HG03457 (cell line): Measurements from ENCODE around the gene HMBS.

Source experiments
- ATAC-seq: cut with Tn5 transposase; IDR thresholded peaks from one replicate; pipeline ENCODE4 v1.9.1; 2021; ENCODE audit warnings: moderate number of reproducible peaks; ENCODE audit not compliant: unreplicated experiment

HMBS gene

DNA sequence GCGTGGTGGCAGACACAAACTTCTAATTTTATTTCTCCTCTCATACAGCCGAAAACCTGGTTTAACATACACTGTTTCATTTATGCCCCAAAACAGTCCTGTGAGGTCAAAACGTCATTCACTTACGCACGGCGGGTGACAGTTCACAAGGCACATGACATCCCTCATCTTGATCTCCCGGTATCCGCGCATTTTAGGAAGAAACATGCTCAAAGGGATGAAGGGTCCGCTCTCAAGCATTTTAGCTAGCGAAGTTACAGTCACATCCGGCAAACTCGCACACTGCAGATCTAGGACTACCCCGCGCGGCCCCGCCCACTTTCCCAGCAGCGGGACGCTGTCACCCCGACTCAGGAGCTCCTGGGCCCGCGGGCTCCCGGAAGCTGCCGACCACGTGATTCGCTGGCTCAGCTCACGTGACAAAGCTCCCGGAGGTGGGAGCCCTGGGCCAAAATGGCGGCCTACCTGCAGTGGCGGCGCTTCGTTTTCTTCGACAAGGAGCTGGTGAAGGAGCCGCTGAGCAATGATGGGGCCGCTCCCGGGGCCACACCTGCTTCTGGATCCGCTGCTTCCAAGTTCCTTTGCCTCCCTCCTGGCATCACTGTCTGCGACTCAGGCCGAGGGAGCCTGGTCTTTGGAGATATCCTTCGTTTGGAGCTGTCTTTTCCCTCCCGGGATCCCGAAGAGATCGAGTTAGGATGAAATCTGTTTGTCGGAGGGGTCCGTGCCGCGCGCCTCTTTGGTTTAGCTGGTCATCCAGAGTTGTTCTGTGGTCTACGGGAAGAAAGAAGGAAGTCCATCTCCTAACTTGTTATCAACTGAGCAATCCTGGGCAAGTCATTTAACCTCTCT is 17.1 kb upstream of the HMBS start, which contains the start of gene VPS11:
Gene VPS11 (plus strand): TSS at position 448 of the 852 bp plus-strand sequence. CDS start 6 bp downstream, at position 454.
- ATAC-seq, result peak; percentile 68

DNA sequence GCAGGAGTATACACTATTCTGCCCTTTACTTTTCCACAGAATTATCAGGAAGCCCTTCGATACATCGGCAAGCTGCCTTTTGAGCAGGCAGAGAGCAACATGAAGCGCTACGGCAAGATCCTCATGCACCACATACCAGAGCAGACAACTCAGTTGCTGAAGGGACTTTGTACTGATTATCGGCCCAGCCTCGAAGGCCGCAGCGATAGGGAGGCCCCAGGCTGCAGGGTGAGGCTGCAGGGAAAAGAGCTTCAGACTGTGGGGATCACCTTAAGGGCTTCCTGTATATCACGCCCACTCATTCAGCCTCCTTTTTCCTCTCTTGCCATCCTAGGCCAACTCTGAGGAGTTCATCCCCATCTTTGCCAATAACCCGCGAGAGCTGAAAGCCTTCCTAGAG is 6.8 kb upstream of the HMBS start:
- no peak for ATAC-seq

DNA sequence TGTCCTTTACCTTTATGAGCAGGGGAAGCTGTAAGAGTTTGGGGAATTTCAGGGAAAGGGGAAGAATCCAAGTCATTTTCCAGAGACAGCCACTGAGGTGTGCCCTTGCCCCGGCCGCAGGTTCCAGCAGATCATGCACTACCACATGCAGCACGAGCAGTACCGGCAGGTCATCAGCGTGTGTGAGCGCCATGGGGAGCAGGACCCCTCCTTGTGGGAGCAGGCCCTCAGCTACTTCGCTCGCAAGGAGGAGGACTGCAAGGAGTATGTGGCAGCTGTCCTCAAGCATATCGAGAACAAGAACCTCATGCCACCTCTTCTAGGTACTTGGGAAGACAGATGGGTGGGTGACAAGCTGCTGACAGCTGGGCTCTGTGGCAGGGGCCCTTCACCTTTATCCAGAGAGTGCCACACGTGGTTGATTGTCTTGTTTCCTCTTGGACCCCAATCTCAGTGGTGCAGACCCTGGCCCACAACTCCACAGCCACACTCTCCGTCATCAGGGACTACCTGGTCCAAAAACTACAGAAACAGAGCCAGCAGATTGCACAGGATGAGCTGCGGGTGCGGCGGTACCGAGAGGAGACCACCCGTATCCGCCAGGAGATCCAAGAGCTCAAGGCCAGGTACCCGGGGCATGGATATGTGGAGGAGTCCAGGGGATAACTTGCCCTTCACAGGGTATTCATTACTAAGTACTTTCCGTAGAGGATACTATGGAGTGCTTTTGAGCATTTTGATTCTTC is 5.8 kb upstream of the HMBS start:
- no peak for ATAC-seq

DNA sequence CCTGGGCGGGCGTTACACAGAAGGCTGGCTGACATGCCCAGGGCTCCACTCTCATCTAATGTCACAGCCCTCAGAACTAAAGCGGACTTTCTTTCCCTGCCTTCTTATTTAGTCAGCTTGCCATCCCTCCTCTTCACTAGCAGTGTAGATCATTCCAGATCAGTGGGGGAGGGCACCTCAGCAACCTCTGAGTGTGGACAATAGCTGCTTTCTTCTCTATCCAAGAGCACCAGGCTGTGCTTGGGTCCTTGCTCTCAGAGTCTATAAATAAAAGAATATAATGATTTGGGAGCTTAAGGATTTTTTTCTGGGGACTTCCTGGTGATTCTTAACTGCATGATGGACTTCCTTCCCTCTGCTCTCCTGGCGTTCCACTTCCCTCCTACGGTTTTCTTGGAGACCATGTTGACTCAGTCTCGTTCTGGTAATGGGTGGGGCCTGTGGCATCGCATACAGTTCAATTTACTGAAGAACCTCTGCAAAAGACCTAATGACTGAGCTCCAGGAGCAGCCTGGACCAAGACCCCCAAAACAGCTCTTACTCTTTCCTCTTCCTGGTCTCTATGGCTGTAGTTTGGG is 2.9 kb upstream of the HMBS start:
- ATAC-seq, result no peak

DNA sequence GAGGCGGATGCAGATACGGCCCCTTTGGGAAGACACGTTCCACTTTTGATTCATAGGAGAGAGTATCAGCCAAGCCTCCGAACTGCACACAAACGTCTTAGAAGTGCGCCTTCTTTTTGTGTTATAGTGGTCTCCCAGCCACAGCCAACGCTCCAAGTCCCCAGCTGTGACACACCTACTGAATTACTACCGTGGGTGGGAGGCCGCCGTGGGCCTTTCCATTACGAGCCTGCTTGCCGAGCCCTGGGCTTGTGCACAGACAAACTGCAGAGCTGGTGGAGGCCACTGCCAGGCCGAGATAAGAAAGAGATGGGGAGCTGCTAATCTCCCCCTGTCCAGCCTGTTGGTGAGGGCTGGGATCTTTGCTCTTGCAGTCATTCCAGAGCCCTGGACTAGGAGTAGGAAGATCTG is 761 bp downstream of the HMBS start:
- peak; percentile 5 for ATAC-seq

DNA sequence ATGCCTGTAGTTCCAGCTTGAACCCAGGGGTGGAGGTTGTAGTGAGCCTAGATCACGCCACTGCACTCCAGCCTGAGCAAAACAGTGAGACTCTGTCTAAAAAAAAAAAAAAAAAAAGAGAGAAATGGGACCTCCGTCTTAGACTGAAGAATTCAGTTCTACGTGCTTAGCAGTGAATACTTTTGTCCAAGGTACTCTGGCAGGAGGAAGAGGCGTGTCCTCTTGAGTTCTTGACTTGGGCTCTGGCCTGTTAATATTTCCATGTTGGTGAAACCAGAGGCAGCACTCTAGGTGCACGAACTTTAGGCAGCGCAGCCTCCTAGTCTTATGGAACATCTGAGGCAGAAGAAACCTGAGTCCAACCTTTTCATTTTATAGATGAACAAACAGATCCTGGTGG is 2.4 kb downstream of the HMBS start:
- ATAC-seq, result no peak

DNA sequence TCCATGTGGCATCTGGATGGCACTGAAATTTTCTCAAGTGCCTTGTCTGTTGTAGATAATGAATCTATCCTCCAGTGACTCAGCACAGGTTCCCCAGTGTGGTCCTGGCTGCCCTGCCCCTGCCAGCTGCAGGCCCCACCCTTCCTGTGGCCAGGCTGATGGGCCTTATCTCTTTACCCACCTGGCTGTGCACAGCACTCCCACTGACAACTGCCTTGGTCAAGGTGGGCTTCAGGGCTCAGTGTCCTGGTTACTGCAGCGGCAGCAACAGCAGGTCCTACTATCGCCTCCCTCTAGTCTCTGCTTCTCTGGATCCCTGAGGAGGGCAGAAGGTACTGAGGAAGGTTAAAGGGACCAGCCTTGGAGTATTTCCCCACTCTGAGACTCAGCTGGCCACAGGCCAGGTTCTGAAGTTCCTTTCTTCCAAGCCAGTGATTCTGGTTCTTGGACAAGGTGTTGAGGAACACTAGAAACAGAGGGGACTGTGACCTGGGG is 3.1 kb downstream of the HMBS start:
- no peak for ATAC-seq

DNA sequence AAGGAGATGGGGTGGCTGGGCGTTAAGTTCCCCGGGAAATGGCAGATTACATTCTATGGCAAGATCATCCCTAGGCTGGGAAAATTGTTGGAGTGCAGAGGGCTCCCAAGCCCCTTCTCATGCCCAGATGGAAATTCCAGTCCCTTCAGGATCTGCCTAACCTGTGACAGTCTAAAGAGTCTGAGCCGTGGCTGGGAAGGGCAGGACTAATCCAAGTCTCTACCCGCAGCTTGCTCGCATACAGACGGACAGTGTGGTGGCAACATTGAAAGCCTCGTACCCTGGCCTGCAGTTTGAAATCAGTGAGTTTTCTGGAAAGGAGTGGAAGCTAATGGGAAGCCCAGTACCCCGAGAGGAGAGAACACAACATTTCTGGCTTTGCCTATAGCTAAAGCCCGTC is 3.7 kb downstream of the HMBS start:
- ATAC-seq, result no peak

DNA sequence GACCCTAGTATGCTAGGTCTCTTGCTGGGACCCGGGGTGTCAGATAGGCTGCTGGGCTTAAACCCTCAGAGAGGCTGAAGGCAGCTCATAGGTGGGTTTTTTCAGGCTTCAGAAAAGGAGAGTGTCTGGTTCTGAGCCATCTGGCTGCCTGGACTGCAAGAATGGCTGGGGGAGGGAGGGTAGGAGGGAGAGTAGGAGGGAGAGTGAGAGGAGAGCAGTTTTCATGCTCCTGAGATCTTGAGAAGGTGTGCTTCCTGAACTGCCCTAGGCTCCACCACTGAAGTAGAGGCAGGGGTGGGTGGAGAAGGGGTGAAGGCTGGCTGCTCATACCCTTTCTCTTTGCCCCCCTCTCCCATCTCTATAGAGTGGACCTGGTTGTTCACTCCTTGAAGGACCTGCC is 4.6 kb downstream of the HMBS start:
- no peak for ATAC-seq

DNA sequence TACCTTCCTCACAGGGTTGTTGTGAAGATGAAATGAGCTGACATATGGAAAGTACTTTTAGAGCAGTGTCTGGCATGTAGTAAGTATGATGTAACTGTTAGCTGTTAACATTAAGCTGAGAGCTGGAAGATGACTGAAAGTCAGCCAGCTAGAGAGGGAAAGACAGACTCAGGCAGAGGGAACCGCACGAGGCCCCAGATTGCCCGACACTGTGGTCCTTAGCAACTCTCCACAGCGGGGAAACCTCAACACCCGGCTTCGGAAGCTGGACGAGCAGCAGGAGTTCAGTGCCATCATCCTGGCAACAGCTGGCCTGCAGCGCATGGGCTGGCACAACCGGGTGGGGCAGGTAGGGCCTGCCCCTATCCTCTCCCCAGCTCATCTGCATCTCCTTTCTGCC is 6.5 kb downstream of the HMBS start:
- ATAC-seq, result no peak

DNA sequence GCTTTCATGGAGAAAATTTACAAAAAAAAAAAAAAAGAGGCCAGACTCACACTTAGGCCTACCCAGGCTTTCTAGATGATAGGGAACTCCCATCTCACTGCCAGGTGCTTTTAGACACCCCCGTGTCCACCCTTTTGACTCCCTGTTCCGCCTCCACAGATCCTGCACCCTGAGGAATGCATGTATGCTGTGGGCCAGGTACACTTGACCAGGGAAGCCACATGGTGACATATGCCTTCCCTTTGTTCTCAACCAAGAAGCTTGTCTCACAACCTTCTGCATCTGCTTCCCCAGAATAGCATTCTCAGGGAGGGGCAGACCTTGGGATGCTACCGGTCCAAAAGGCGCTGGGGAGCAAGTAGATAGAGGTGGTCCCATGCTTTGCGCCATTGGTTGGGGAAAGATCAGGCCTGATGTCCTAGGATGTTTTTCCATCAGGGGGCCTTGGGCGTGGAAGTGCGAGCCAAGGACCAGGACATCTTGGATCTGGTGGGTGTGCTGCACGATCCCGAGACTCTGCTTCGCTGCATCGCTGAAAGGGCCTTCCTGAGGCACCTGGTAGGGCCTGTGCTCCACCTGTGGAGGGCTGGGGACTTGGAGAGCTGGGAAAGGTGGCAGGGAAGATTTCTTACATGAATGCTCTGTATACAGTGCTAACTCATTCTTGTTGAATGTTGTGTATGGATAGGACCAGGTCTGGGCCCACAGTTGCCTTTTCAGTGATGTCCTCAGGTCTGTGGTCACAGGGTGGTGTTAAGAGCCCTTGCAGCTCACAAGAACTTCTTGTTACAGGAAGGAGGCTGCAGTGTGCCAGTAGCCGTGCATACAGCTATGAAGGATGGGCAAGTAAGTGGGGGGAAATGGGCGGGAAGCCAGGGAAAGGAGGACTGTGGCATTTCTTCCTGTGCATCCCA is 7.5 kb downstream of the HMBS start:
- ATAC-seq, result no peak

DNA sequence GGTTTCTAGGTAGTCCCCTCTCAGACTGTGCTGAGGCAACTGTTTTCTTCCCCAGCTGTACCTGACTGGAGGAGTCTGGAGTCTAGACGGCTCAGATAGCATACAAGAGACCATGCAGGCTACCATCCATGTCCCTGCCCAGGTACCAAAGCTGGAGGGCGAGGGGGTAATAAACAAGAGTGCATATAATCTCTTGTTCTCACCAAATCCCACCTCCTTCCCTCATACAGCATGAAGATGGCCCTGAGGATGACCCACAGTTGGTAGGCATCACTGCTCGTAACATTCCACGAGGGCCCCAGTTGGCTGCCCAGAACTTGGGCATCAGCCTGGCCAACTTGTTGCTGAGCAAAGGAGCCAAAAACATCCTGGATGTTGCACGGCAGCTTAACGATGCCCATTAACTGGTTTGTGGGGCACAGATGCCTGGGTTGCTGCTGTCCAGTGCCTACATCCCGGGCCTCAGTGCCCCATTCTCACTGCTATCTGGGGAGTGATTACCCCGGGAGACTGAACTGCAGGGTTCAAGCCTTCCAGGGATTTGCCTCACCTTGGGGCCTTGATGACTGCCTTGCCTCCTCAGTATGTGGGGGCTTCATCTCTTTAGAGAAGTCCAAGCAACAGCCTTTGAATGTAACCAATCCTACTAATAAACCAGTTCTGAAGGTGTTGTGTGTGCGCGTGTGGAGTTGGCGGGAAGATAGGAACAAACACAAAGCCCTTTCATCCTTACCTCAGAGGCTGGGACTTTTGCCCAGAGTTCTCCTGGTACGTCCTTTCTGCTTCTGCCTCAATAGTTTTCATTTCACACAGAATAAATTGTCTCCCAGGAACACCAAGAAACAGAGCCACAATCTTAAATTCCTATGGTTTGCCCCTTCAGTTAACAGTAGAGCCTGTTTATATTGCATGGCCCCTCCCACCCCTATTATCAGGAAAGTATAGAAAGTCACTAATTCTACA is 8.5 kb downstream of the HMBS start:
- ATAC-seq, result no peak

DNA sequence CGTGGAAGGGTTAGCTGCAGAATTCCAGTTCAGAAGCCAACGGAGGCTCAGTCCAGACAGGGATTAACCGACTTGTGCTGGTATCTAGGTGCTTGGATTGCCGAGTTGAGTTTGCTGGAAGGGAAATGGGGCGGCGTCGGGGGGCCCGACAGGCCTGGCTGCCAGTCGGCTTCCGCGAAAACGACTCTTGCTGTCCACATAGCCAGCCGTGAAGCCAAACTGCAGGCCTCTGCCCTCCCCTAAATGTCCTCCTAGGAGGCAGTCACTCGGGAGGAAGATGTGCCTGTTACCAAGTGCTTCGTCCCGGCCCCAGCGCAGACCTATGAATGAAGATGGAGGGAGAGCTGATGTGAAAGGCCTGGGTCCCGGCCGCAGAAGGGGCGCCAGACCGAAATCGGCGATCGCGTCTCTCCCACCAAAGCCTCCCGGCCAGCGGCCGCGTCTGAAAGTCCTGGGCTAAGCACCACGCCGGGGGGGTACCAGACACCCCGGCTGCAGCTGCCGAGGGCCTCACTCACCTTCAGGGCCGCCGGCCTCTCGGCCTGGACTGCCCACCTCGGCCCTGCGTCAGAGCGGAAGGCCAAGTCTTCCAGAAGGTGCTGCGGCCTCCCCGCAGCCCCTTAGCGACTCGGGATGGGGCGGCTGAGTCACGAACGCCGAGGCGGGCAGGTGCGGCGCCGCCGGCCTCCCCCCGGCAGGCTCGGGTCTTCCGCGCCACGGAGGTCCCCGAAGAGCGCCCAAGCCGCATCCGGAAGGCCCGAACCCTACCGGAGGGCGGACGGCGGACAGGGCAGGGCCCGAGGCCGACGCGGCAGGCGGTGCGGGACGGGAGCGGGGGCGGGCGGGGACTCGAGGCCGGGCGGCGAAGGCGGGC is 9.5 kb downstream of the HMBS start:
- ATAC-seq, result peak; percentile 7

DNA sequence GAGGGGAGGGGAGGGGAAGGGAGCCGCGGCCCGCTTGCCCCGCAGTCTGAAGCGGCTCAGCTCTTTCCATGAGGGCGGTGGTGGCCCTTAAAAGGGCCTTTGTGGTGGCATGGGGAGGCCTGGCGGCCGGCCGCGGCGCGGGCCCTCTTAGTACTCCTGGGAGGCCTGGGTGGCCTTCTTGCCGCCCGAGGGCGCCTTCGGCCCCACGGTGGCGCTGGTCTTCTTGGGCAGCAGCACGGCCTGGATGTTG is 10.1 kb downstream of the HMBS start:
- ATAC-seq, result peak; percentile 17

DNA sequence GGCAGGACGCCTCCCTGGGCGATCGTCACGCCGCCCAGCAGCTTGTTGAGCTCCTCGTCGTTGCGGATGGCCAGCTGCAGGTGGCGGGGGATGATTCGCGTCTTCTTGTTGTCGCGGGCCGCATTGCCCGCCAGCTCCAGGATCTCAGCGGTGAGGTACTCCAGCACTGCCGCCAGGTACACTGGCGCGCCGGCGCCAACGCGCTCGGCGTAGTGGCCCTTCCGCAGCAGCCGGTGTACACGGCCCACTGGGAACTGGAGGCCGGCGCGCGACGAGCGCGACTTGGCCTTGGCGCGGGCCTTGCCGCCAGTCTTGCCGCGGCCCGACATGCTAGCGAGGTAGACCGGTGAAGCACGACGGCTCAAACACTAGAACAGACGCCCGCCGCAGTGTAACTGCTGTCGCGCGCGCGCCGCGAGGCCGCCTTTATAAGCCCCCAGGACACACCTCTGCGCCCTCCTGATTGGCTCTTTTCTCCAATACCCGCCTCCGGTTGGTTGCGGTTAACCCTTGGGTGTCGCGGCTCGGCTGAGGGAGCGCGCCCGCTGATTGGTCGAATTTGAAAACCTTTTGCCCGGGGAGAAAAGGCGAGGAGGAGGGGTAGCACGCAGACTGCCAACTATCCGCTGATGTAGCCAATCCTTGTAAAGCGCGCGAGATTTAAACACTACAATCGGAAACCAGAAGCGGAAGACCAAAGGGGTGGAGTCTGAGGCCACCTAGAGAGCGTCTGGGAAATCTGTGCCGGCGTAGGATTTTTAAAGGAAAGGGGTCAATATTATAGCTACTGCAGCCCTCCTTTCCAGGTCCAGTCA is 10.6 kb downstream of the HMBS start:
- ATAC-seq, result peak; percentile 68

DNA sequence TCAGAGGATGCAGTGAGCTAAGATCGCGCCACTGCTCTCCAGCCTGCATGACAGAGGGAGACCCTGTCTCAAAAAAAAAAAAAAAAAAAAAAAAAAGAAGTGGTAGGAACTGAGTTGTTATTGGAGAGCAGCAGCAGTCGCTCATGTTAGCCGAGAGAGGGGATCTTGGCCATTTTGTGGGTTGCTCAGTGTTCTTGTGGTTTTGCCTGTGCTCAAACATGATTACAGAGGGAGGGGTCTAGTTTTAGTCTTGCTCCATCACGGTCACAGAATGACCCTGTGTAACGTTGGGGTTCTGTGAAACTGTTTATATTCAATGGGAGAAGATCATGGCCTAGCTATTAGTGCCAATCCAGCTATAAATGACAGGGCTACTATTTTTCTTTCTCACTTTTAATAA is 15.0 kb downstream of the HMBS start:
- ATAC-seq, result no peak

DNA sequence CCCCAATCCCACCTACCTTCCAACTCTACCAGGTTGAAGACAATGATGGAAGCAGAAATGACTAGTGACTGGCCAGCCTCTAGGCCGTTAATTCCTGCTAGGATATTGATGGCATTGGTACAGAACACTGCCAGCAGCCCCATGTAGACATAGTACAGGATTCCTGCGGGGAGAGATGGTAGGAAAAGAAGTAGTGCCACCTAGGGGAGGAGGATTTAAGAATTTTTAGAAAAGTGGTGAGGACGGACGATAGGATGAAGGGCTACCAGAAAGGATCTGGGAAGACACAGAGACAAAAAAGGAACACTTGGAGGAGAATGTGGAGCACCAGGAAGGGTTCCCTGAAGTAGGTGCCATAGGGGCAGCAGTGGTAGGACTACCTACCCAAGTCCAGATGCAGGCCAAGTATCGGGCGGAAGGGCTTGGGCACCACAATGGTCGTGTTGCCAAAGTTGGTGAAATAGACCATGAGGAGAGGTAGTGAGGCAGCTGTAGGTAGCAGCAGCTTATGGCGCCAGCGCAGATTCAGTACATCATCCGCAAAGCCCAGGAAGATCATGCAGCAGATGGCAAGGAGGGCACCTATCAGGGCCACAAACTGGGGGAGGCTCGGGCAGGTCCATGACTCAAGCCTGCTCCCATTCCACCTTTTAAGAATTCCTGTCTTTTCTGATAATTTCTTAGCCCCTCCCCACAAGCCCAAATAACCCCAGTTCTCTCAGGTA is 15.7 kb downstream of the HMBS start:
- ATAC-seq, result no peak
